GM21619 (cell line): ENCODE results near the gene STXBP6.

Experiments used
- ATAC-seq: cut with Tn5 transposase; IDR thresholded peaks from one replicate; pipeline ENCODE4 v1.9.1; 2021; ENCODE audit not compliant: unreplicated experiment

STXBP6 gene

DNA sequence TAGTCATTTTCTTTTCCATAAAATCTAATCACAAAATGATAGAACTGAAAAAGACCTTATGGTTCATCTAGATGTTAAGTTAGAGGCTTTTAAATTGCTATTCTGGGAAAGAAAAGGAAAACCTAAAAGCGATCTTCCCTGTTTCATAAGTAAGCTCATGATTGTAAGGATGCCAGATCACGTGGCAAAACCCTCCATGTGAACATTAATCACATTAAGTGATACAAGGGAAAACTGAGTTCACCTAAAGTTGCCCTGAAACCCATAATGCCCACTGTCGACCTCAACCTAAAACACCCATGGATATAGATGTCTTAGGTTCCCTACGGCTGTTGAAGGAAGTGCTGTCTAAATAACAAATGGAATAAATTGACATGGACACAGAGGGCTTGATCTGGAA is 3.0 kb upstream of the STXBP6 start:
- no peak for ATAC-seq

DNA sequence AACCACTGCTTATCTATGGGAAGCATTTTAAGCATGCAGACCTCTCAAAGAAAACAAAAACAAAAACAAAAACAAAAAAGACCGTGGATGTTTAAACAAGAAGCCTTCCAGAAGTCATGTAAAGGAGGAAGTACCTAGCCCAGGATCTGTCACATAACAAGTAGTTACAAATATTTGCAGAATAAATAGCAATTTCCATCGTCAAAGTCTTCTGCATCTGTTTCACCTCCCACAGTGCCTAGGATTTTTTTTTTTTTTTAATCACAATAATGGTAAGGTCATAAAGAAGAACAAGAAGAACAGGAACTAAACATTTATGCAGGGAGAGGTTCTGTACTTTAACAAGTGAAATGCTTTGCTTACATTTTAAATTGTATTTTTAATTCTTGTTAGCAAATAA is 2.4 kb upstream of the STXBP6 start:
- ATAC-seq = no peak

DNA sequence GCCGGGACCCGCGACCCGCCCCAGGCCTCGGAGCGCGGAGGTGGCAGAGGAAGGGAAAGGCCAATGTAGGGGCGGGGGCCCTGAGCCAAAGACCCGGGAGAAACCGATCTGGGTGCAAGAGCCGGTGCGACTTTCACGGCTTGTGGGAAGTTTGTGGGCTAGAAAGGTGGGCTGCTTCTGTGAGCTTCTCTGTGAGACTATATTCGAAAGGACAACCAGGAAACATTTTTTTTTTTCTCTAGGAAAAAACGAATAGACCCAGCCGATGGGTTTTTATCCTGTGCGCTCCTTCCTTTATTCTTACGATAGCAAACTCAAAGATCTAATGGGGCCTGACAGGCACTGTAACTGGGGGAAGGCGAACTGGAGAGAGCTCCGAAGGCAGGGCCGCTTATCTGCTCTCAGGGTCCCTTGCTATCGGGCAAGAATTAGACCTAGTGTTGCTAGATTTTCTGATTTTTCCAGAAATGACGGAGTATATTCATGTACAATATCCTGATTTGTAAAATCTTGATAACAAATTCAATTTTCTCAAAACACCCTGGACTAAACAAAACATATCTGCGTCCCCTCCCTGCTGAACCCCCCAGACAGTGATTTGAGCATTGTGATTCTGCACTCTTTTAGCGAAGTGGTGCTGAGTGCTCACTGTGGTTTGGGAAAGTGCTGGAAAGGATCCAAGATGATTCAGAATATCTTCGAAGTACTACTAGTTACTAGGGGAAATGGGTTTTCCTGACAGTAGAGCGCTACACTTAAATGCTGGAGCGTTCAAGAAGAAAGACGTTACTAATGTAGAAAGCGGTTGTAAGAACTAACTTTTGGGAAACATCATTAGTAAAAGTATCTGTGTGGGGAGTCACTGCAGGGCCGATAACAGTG is 563 bp upstream of the STXBP6 start:
- ATAC-seq = no peak

DNA sequence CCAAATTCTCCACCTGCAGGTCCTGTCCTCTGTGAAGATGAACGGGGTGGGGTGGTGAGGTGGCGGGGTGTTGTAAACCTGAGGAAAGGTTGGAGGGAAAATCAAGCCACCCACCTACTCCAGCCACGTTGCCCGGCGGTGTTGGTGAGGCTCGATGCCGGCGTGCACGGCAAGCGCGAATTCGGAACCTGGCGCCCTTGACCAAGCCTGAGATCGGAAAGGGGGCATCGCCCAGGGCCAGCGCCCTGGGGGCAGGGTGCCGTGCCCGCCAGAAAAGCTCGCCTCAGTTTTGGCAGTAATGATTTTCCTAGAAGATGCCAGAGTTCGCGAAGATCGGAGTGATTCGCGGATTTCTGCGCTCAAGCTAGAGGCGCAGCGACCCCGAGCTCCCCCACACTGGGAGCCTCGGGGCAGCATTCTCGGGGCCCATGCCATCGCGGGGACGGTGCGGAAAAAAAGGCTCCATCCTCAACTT is 817 bp downstream of the STXBP6 start:
- no peak for ATAC-seq

DNA sequence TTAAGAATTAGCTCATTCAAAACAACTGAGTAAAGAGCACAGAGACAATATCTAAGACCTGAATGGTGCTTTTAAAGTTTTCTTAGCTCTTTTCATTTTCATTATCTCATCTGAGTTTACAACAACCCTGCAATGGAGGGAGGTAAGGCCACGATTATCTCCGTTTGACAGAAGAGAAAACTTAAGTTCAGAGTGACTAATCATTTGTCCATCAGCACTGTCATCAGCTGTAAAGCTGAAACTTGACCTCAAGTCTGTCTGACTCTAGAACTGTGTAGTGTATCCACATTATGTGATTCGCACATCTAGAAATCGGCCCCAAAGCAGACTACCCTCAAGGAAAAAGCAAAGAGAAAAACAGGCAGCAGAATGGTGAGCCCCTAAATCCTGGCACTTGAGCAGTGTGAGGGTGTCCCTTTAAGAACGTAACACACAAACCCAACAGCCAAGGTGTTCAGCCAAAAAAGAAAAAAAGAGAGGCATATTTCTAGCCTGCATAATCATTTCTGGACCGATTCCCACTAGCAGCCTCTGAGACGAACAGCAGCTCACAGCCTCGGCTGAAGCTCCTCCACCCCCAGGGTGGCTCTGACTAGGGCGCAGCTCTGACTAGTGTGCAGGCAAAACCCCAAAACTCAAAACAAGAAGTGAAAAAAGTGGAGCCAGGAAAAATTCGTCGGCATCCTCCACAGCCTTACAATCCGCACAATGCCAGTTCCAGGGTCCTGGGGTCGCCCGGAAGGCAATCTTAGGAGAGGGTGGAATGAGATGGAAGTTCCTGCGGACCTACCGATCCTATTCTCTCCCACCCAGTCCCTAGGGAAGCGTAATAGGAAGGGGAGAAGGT is 1.6 kb downstream of the STXBP6 start:
- ATAC-seq = no peak

DNA sequence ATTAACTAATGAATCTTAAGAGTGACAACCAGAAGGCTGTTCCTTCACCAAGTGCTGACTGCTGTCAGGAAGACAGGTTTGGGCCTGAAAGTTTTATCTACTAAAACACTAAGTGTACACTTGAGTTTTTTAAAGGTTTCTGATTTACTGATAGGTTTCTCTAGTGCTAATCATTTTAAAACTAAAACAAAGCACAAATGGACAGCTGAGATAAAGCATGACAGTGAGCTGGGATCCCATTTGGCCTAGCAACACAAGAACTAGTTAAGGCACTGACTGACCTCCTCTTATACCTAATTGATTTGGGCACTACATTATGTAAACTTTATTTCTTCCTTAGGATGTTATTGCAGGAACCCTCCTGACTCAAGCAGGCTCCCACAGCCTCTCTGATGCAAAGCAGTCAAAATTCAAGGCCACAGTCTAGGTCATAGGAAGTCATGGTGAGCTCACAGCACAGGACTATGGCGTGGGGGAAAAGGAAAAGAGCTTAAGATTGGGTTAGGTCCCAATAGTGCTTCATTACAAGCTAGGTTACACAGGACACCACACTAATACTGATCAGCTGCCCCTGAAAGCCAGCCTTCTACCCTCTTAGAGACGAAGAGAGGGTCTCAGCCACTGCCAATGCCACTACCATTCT is 3.5 kb downstream of the STXBP6 start:
- ATAC-seq = no peak

DNA sequence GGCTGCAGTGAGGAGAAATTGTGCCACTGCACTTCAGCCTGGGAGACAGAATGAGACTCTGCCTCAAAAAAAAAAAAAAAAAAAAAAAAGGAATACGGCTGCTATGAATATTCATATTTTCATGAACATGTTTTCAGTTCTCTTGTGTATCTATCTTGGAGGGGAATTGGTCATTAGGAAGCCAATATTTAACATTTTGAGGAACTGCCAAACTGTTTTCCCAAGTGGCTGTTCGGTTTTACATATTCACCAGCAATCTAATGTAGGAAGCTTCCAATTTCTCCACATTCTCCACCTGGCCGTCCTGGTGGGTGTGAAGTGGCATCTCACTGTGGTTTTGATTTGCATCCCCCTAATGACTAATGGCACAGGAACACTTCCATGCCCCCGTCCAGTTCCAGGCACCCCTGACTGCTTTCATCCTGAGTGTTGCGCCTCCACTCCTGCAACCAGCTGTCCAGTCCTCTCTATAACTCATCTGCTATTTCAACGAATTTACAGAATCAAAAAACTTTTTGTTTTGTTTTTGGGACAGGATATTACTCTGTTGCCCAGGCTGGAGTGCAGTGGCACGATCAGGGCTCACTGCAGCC is 5.7 kb downstream of the STXBP6 start:
- no peak for ATAC-seq

DNA sequence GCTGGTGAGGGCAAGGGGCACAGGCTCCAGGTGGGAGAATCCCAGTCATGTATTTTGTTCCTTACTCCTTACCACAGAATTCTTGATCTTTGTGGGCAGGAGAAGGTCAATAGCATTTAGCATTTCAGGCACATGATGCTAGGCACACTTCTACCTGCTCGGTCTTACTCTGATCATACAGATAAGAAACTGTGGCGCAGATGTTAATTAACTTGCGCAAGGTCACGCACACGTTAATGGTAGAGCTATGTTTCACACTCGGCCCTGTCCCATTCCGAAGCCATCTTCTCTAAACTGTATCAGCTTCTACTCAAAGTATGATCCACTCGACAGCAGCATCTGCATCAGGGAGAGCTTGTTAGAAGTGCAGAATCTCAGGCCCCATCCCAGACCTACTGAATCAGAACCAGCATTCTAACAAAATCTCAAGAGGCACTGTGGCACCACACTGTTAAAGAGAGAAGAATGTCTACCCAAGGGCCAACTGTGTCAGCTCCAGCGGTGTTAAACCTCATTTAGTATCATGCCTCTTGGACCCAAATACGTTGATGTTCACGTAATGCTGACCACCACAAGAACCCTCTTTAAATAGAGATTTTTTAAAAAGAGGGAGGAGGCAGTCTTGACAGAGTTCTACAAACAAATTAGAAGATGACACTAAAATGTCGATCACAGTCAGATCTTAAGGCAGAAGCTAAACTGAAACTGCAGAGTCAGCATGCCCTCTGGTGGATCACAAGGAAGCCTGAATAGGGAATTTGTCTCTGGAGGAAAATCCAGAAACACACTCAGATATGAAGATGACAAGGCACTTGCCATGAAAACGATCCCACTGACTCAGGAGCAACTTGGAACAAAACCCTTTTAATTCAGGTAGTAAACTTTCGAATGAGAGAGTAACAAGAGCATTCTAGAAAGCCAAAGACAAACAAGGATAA is 7.3 kb downstream of the STXBP6 start:
- no peak for ATAC-seq

DNA sequence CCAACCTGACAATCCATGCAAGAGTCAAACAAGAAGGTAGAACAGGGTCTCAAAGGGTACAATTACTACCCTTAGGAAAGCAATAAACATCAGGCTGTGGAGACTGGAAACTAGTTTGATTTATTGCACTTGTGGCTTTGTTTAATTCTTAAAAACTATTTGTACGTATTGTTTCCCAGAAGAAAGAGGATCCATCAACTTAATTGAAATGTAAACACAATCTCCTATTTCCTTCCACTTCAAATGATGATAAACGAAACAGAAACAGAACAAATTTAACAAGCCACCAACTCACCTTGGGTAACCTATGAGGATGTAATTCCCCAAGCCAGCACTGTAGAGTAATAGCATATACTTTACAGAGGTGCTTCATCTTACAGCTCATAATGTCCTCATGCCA is 8.0 kb downstream of the STXBP6 start:
- ATAC-seq = no peak

DNA sequence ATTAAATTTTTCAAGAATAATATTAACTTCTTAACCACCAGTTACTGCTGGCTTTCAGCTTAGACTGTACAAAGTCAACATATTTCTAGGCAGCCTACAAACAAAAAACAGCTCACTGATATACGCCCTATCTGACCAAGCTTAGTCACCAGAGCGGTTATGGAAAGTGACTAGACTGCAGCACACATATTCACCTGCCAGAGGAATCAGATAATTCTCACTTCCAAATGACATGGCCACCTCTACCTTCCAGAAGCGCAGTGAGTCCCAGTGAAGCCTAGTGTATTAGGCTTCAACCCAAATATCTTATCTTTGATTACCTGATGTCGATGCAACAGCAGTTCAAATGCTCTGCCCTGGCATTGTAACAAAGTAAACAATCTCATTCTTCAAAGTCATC is 8.5 kb downstream of the STXBP6 start:
- no peak for ATAC-seq

DNA sequence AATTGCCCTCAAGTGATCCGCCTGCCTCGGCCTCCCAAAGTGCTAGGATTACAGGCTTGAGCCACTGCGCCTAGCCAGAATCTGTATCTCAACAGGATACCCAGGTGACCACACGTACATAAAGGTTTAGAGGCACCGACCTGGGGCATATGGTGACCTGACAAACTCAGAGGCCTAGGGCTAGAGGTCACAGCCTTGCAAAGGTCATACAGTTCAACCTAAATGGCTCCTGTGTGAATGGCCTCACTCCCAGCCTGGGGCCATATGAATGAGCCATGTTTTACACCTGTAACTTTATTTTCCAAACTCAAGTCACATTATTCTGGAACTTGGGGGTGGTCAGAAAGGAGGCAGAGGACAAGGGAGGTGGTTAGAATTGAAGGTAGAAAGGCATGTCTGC is 10.0 kb downstream of the STXBP6 start:
- ATAC-seq = no peak

DNA sequence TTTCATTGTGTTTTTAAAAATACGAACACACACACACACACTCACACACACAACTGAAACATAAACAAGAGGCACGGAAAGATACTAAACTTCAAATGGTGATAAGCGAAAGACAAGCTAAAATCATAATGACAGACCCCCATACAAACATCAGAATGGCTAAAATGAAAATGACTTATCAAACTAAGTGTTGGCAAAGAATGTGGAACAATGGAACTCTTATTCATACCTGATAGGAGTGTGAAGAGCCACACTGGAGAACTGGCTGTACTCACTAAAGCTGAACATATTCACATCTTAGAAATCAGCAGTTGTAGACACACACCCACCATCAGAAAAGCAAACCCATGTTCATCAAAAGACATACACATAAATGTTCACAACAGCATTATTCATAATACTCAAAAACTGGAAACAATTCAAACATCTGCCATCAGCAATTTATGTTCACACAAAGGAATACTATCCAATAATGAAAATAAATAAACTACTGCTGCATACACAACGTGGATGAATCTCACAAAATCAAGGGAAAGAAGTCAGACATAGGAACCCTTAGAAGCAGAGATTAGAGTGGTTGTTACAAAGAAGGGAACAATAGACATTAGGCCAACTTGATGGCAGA is 11.8 kb downstream of the STXBP6 start:
- no peak for ATAC-seq

DNA sequence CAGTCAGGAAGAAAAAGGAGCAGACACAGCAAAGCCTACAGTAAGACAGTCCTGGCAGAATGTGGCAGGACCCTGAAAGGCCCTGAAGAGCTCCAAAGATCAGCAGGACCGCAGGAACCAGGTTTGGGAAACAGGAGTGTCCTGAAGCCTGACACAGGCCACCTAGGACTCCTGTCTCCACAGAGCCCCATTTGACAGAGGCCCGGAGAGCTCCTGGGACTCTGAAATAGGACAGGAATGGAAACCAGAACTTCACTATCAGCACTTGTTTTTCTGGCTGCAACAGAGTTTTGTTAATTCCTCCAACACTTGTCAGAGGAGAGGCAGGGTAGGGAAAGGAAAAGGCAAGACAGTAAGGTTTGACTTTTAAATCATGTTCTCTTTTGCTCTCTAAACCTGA is 12.9 kb downstream of the STXBP6 start:
- no peak for ATAC-seq

DNA sequence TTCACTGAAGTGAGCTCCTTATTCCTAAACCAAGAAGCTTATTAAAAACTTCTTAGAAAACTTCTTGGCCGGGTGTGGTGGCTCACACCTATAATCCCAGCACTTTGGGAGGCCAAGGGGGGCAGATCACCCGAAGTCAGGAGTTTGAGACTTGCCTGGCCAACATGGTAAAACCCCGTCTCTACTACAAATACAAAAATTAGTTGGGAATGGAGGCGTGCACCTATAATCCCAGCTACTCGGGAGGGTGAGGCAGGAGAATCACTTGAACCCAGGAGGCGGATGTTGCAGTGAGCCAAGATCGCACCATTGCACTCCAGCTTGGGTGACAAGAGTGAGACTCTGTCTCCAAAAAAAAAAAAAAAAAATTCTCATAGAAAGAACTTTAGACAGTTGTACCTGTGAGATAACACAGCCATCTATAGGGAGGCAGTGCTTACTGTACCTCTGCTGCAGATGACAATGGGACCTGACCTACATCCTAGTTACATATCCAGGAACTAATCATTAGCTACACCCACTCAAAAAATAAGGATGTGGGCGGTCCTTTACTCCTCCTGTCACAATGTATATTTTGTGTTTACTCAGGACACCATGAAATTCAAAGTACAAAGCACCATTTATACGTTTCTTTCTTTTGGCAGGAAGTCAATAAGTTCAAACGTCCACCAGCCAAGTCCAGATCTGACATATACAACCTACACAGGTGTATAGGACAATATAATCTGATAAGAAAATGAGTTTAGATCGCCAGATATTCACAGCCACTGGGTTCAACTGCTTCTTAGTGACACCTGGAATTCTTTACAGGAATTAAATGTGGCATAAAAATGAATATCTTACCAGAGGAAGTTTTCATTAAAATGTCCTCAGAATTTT is 14.9 kb downstream of the STXBP6 start:
- no peak for ATAC-seq

DNA sequence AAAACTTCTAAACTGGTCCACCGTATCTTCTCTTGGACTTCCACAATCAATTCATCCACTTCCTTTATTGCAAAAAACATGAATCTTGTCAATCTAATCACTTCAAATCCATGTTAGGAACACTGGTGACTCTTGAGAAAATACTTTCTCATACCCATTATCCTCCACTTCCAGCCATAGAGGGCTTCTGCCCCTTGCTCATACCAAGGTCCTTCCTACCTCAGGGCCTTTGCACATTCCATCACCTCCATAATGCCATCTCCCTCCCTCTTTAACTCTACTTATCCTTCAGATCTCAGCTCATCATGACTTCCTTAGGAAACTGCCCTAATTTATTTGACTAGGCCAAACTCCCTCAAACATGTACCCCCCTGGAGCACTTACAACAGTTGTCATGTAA is 16.6 kb downstream of the STXBP6 start:
- ATAC-seq = no peak

DNA sequence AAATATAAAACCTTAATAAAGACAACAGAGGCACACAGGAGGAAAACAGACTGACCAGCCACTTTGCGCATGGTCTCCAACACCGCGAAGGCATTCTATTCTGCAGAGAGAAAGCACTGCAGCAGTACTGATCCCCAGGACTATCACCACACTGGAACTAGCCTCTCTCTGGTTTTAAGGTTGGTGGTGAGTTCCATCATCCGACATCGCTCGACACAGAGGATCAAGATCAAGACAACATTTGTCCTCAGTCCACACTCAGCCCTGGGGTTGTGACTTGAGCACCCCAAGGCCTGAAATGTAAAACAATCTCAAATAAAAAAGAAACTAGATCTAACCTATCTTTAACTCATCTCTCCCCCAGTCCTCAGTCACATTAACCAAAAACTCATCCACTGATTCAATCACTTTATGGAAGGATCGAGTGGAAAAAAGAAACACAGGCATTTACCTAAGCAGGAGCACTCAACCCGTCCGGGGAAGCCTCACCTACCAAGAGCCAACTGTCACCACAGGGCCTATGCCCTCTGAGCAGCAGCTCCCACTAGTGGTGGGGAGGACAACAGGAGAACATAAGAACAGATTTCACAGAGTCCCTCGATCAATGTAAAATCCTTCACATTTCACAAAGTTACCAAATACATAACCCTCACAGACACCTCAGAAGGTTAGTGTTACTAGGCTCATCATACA is 17.7 kb downstream of the STXBP6 start:
- ATAC-seq = no peak

DNA sequence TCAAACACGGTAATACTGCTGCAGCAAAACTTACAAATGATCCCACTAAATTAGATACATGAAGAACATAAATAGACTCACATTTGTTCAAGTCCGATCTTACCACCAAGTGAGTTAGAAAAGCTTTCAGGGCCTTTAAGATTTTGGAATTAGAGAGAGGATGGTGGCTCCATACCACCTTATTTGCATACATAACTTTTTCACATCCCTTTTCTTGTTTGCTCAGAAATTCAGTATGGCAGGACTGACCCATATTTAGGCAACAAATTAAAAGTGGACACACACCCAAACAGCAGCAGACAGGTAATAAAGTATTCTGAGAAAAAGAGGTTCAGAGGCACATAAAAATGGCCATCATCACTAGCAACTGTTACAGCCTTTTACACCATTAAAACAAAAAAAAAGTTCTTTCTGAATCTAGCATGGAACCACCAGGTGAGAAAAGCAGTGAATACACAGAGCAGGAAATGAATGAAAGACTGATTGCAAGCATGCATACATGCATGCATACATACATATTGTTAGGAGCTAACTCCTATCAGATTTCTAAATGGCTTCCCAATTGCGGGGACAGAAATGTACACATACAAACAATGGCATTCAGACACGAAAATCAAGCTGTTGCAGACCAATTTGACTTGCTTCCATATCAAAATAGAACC is 23.3 kb downstream of the STXBP6 start:
- ATAC-seq = no peak

DNA sequence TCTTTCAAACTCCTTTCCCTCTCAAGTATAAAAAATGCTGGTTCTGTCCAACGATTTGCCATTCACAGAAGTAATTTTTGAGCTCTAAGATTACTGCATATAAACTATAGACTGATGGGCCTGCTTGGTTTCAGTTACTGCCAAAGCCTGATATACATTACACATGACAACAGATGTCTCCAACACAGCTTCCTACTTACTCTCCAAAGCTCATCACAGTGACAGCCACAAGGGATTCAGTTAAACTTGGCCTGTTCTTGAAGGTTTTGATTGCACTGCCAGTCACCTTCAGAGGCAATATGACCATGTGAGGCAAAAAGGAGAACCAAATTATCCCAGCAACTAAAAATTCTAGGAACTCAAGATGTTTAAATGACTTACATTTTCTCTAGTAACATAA is 30.1 kb downstream of the STXBP6 start:
- no peak for ATAC-seq
